ENCODE measurements around the gene RAP1GAP2. TPM values are rescaled to one million over a fixed set of nuclear protein-coding genes. Genes with fewer than 3 reads are reported as not detected.
A peak's percentile ranks its signal among the peaks of the same experiment; 100 is the strongest.

The RAP1GAP2 gene
- polyA plus RNA-seq, 1 of the 3 experiments (the other 2 are of a cell fraction) = 22.0 TPM

DNA sequence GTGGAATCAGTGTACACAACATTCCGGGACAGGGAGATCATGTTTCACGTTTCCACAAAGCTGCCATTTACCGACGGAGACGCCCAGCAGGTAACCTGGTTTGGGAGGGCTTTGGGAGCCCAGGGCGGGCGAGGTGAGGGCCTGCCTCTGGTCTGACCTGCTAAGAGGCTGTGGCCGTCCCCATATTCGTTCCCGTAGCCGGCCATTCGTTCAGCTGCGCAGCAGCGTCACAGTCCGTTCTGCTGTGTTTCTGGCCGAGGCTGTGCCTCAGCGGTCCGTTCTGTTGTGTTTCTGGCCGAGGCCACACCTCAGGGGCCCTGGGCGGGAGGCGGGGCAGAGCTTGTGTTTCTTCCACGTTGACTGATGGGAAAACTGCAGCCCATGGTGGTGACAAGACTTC lies 199.1 kb downstream of the RAP1GAP2 start:
- Histone ChIP-seq H3K27me3 (ENCODE audit: insufficient read depth) (no peaks in the 10 kb centered on the region), H3K4me3 (ENCODE audit: low read depth in 2 of 2, low read length in 1 of 2) (no peak overlapping the region), H3K4me2 (no peak overlapping the region), H3K79me2 (ENCODE audit: insufficient read depth) (no peaks in the 10 kb centered on the region; the same call in 1 of the 2 replicates), H3K4me1 (ENCODE audit: control insufficient read depth in 1 of 2, insufficient read depth in 2 of 2, low read depth in 1 of 2, low read length in 1 of 2) (peaks cover 0 to 9% of the 10 kb centered on the region in 2 experiments; a peak in 2 of 4 replicates), H2AFZ (ENCODE audit: low read depth) (no peak overlapping the region), H3K9me2 (no peaks in the 10 kb centered on the region), H3K27ac (ENCODE audit: low read depth in 2 of 2, low read length in 1 of 2) (no peak overlapping the region), H3K36me3 (replicated peaks in 1 of 2; ENCODE audit: control insufficient read depth in 1 of 2, insufficient read depth in 2 of 2, low read length in 1 of 2) (peaks cover 0 to 18% of the 10 kb centered on the region in 2 experiments), H4K20me1 (ENCODE audit: insufficient read depth) (no peaks in the 10 kb centered on the region), H3K9ac (no peak overlapping the region), H3F3A (replicated peaks; ENCODE audit: insufficient read depth) (peaks cover 18% of the 10 kb centered on the region), H3K9me3 (no peaks in the 10 kb centered on the region)
- TF ChIP-seq GATA2 (CRISPR knock-in tag; IDR thresholded peaks at IDR 0.05) (no peak), NFIC (IDR thresholded peaks at IDR 0.05; ENCODE audit: borderline replicate concordance) (no peak)
- DNase-seq = no peak
- WGBS (ENCODE audit: low lambda C conversion rate) = 92% methylated on average over 22 of the region's 22 CpGs
- POLR2A ChIA-PET = no interaction called here
- CTCF ChIA-PET = interaction anchor here (1.8 kb wide), 1 partner anchor 65 kb away, joined by 4 read pairs; no protein-coding TSS in a partner anchor

DNA sequence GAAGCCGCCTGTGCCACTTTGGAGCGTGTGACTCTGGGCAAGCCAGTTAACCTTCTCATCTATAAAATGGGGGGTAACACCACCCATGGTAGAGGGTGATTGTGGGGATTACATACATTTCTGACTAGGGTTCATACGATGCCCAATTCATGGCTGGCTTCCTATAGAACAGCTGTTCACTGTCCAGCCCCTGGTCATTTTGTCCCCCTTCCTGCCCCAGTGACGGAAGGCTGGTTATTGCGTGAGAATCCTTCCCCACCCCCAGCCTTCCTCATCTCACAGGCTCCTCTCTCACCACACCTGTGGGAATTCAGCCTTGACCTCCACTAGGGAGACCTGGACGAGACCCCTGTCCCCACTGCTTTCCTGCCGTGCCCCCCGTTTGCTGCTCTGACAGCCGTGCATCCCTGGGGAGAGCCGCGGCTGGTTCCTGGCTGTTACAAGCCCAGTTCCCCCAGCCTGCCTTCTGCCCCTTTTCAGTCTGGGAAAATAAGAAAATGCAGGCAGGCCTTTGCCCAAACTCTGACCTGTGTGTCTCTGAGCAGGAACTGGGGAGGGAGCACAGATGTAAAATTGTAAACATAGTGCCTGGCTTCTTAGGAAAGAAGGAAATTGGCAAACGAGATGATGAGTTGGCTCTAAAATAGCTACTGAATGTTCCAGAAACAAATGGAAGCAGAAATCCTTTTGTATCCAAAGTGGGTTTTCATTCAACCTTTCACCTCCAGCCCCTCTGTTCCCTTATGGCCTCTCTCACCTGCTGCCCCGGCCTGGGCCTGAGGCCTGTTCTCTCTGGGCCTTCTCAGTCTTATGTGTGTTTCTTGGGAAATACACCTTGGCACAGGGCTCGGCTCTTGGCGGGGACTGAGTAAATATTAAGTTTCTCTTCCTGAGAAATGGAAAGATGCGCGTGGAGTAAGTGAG lies 199.9 kb downstream of the RAP1GAP2 start:
- Histone ChIP-seq H3K9me2 (no peaks in the 10 kb centered on the region), H3K79me2 (ENCODE audit: insufficient read depth) (no peaks in the 10 kb centered on the region; the same call in 1 of the 2 replicates), H3K4me3 (ENCODE audit: low read depth in 2 of 2, low read length in 1 of 2) (no peak overlapping the region), H3F3A (replicated peaks; ENCODE audit: insufficient read depth) (peaks cover 18% of the 10 kb centered on the region), H2AFZ (ENCODE audit: low read depth) (no peak overlapping the region), H3K27ac (ENCODE audit: low read depth in 2 of 2, low read length in 1 of 2) (peak overlapping the region in 1 of 2 experiments; percentile 32; a peak in 1 of 4 replicates), H3K36me3 (replicated peaks in 1 of 2; ENCODE audit: control insufficient read depth in 1 of 2, insufficient read depth in 2 of 2, low read length in 1 of 2) (peaks cover 0 to 18% of the 10 kb centered on the region in 2 experiments), H4K20me1 (ENCODE audit: insufficient read depth) (no peaks in the 10 kb centered on the region), H3K27me3 (ENCODE audit: insufficient read depth) (no peaks in the 10 kb centered on the region), H3K9ac (no peak overlapping the region), H3K4me2 (no peak overlapping the region), H3K9me3 (no peaks in the 10 kb centered on the region), H3K4me1 (ENCODE audit: control insufficient read depth in 1 of 2, insufficient read depth in 2 of 2, low read depth in 1 of 2, low read length in 1 of 2) (peaks cover 0 to 9% of the 10 kb centered on the region in 2 experiments; a peak in 2 of 4 replicates)
- DNase-seq = no peak
- CTCF ChIA-PET = interaction anchor here (1.0 kb wide), 1 partner anchor 84 kb away, joined by 3 read pairs; no protein-coding TSS in a partner anchor
- TF ChIP-seq, protein P1, sequence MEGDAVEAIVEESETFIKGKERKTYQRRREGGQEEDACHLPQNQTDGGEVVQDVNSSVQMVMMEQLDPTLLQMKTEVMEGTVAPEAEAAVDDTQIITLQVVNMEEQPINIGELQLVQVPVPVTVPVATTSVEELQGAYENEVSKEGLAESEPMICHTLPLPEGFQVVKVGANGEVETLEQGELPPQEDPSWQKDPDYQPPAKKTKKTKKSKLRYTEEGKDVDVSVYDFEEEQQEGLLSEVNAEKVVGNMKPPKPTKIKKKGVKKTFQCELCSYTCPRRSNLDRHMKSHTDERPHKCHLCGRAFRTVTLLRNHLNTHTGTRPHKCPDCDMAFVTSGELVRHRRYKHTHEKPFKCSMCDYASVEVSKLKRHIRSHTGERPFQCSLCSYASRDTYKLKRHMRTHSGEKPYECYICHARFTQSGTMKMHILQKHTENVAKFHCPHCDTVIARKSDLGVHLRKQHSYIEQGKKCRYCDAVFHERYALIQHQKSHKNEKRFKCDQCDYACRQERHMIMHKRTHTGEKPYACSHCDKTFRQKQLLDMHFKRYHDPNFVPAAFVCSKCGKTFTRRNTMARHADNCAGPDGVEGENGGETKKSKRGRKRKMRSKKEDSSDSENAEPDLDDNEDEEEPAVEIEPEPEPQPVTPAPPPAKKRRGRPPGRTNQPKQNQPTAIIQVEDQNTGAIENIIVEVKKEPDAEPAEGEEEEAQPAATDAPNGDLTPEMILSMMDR (IDR thresholded peaks at IDR 0.05) = no peak
- TF ChIP-seq MXI1 (IDR thresholded peaks at IDR 0.05; ENCODE audit: low read depth, low read length) (no peak), MEF2A (IDR thresholded peaks at IDR 0.05; ENCODE audit: borderline replicate concordance, low read depth) (no peak)
- POLR2A ChIA-PET = no interaction called here
- 94% methylated on average over 17 of the region's 17 CpGs for WGBS (ENCODE audit: low lambda C conversion rate)

All from SK-N-SH (cell line).